Measurements from ENCODE around the gene PLP2.
"Not testable (repeated sequence)": the region's sequence is repeated elsewhere in the genome, so short reads cannot be mapped to it uniquely, and the experiment has no call there.

DNA sequence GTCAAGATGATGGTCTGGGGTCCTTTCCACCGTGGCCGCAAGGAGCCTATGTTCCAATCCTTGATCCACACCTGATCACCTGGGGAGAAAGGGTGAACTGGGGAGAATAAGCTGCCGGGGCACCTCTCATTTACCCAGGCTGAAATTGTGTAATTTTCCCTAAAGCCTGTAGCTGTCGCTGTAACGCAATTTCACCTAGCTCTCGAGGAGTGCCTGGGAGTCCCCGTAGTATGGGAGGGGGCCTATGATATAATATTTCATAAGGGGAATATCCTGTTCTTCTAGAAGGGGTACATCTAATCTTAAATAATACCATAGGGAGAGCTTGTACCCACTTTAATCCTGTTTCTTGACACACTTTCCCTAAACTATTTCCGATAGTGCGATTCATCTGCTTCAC, 29.4 kb upstream of the PLP2 start:
- TF ChIP-seq POLR2A (IDR thresholded peaks at IDR 0.05; ENCODE audit: low read length); ESRRA (IDR thresholded peaks at IDR 0.05; ENCODE audit: borderline replicate concordance, low read length); SMC3 (IDR thresholded peaks at IDR 0.05); RFX5 (IDR thresholded peaks at IDR 0.05); EP300 (IDR thresholded peaks at IDR 0.05); CHD4 (IDR thresholded peaks at IDR 0.05; ENCODE audit: borderline replicate concordance): not testable (repeated sequence)
- TF ChIP-seq CTCF (IDR thresholded peaks at IDR 0.05), result peak; percentile 54
- TF ChIP-seq, protein P1, sequence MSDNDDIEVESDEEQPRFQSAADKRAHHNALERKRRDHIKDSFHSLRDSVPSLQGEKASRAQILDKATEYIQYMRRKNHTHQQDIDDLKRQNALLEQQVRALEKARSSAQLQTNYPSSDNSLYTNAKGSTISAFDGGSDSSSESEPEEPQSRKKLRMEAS (IDR thresholded peaks at IDR 0.05), result not testable (repeated sequence)
- TF ChIP-seq RAD21 (conservative IDR thresholded peaks at IDR 0.05 in 1 of 2, IDR thresholded peaks at IDR 0.05 in 1 of 2), result peak; percentile 46 to 61
- TF ChIP-seq CEBPB (IDR thresholded peaks at IDR 0.05), result peak in 1 of 2 experiments; percentile 24; a peak in 1 of 4 replicates
